ENCODE measurements around the gene SAMHD1.
A peak's percentile ranks its signal among the peaks of the same experiment; 100 is the strongest.

SAMHD1 gene

GRCh38 chr20:36856691-36857635 is 94.5 kb downstream of the SAMHD1 start:
- Histone ChIP-seq H2AK5ac (ENCODE audit: low read length) (no peak overlapping the region), H4K8ac (ENCODE audit: low read depth, low read length) (no peak overlapping the region), H3K36me3 (ENCODE audit: control insufficient read depth in 1 of 2, insufficient read depth in 2 of 2, low read length in 2 of 2) (peaks cover 4% of the 10 kb centered on the region in 2 experiments), H3K4ac (ENCODE audit: low read depth, low read length) (no peak overlapping the region), H2BK5ac (ENCODE audit: low read depth, low read length, poor library complexity) (no peak overlapping the region), H3K27me3 (ENCODE audit: insufficient read depth, low read length) (no peaks in the 10 kb centered on the region), H3K23ac (ENCODE audit: low read length) (no peak overlapping the region), H2AFZ (ENCODE audit: insufficient read depth, low read length, poor library complexity) (no peak overlapping the region), H2BK12ac (ENCODE audit: low read length) (no peak overlapping the region), H3K27ac (ENCODE audit: low read depth, low read length) (no peak overlapping the region), H3K79me2 (ENCODE audit: control insufficient read depth, insufficient read depth, low read length, poor library complexity) (no peaks in the 10 kb centered on the region), H2BK120ac (ENCODE audit: insufficient read depth, low read length, poor library complexity) (no peak overlapping the region), H4K91ac (ENCODE audit: low read depth, low read length) (no peak overlapping the region), H3K9ac (ENCODE audit: low read length) (no peak overlapping the region), H3K14ac (ENCODE audit: low read length) (no peak overlapping the region), H3K79me1 (ENCODE audit: low read length) (no peaks in the 10 kb centered on the region), H3K4me3 (ENCODE audit: low read depth, low read length) (no peak overlapping the region), H4K12ac (ENCODE audit: low read depth, low read length) (no peak overlapping the region), H3K4me2 (ENCODE audit: low read length) (no peak overlapping the region), H3K18ac (ENCODE audit: low read length) (no peak overlapping the region), H3K9me3 (ENCODE audit: insufficient read depth, low read depth, low read length) (no peaks in the 10 kb centered on the region), H3K4me1 (ENCODE audit: control insufficient read depth in 1 of 2, insufficient read depth in 2 of 2, low read length in 2 of 2) (peaks cover 5 to 17% of the 10 kb centered on the region in 2 experiments)
- no CpG with 5 or more reads among the region's 17 CpGs for WGBS (ENCODE audit: extremely low coverage, insufficient coverage, insufficient read length)
- DNase-seq: peak in 1 of 2 donors; percentile 23

- H2BK120ac ChIP-seq (ENCODE audit: insufficient read depth, low read length, poor library complexity): no peak overlapping the region
- H3K27ac ChIP-seq (ENCODE audit: low read depth, low read length): no peak overlapping the region
- H3K4me1 ChIP-seq (ENCODE audit: control insufficient read depth in 1 of 2, insufficient read depth in 2 of 2, low read length in 2 of 2): peaks cover 5 to 11% of the 10 kb centered on the region in 2 experiments
- H4K91ac ChIP-seq (ENCODE audit: low read depth, low read length): no peak overlapping the region
- no peak overlapping the region for H4K8ac ChIP-seq (ENCODE audit: low read depth, low read length)
- H2BK5ac ChIP-seq (ENCODE audit: low read depth, low read length, poor library complexity): no peak overlapping the region
- no peak overlapping the region for H2BK12ac ChIP-seq (ENCODE audit: low read length)
- no peaks in the 10 kb centered on the region for H3K79me1 ChIP-seq (ENCODE audit: low read length)
- WGBS (ENCODE audit: extremely low coverage, insufficient coverage, insufficient read length): no CpG with 5 or more reads among the region's 3 CpGs
- H3K4ac ChIP-seq (ENCODE audit: low read depth, low read length): no peak overlapping the region
- no peak overlapping the region for H3K9ac ChIP-seq (ENCODE audit: low read length)
- no peak overlapping the region for H3K18ac ChIP-seq (ENCODE audit: low read length)
- H3K14ac ChIP-seq (ENCODE audit: low read length): no peak overlapping the region
- H2AK5ac ChIP-seq (ENCODE audit: low read length): no peak overlapping the region
- H3K4me2 ChIP-seq (ENCODE audit: low read length): no peak overlapping the region
- no peaks in the 10 kb centered on the region for H3K9me3 ChIP-seq (ENCODE audit: insufficient read depth, low read depth, low read length)
- H4K12ac ChIP-seq (ENCODE audit: low read depth, low read length): no peak overlapping the region
- DNase-seq: no peak
- no peak overlapping the region for H3K23ac ChIP-seq (ENCODE audit: low read length)
- H3K27me3 ChIP-seq (ENCODE audit: insufficient read depth, low read length): no peaks in the 10 kb centered on the region
- H3K4me3 ChIP-seq (ENCODE audit: low read depth, low read length): no peak overlapping the region
- no peaks in the 10 kb centered on the region for H3K79me2 ChIP-seq (ENCODE audit: control insufficient read depth, insufficient read depth, low read length, poor library complexity)
- no peak overlapping the region for H2AFZ ChIP-seq (ENCODE audit: insufficient read depth, low read length, poor library complexity)
- H3K36me3 ChIP-seq (ENCODE audit: control insufficient read depth in 1 of 2, insufficient read depth in 2 of 2, low read length in 2 of 2): peaks cover 4% of the 10 kb centered on the region in 2 experiments
Observed at GRCh38 chr20:36856195-36856594, 95.3 kb downstream of the SAMHD1 start.

GRCh38 chr20:36855241-36855657 is 96.3 kb downstream of the SAMHD1 start:
- no peak overlapping the region for H3K4me2 ChIP-seq (ENCODE audit: low read length)

GRCh38 chr20:36854348-36855240 is 96.9 kb downstream of the SAMHD1 start:
- Histone ChIP-seq H2BK120ac (ENCODE audit: insufficient read depth, low read length, poor library complexity) (no peak overlapping the region), H3K4me1 (ENCODE audit: control insufficient read depth in 1 of 2, insufficient read depth in 2 of 2, low read length in 2 of 2) (peaks cover 5 to 11% of the 10 kb centered on the region in 2 experiments), H3K23ac (ENCODE audit: low read length) (no peak overlapping the region), H3K27me3 (ENCODE audit: insufficient read depth, low read length) (no peaks in the 10 kb centered on the region), H3K36me3 (ENCODE audit: control insufficient read depth in 1 of 2, insufficient read depth in 2 of 2, low read length in 2 of 2) (peaks cover 2 to 4% of the 10 kb centered on the region in 2 experiments), H3K27ac (ENCODE audit: low read depth, low read length) (no peak overlapping the region), H3K4me3 (ENCODE audit: low read depth, low read length) (no peak overlapping the region), H3K9ac (ENCODE audit: low read length) (no peak overlapping the region), H2BK5ac (ENCODE audit: low read depth, low read length, poor library complexity) (no peak overlapping the region), H2BK12ac (ENCODE audit: low read length) (no peak overlapping the region), H4K91ac (ENCODE audit: low read depth, low read length) (no peak overlapping the region), H3K79me2 (ENCODE audit: control insufficient read depth, insufficient read depth, low read length, poor library complexity) (no peaks in the 10 kb centered on the region), H3K79me1 (ENCODE audit: low read length) (no peaks in the 10 kb centered on the region), H2AFZ (ENCODE audit: insufficient read depth, low read length, poor library complexity) (no peak overlapping the region), H3K18ac (ENCODE audit: low read length) (no peak overlapping the region), H4K8ac (ENCODE audit: low read depth, low read length) (no peak overlapping the region), H4K12ac (ENCODE audit: low read depth, low read length) (no peak overlapping the region), H3K9me3 (ENCODE audit: insufficient read depth, low read depth, low read length) (no peaks in the 10 kb centered on the region), H3K4me2 (ENCODE audit: low read length) (no peak overlapping the region), H3K4ac (ENCODE audit: low read depth, low read length) (no peak overlapping the region), H2AK5ac (ENCODE audit: low read length) (no peak overlapping the region), H3K14ac (ENCODE audit: low read length) (no peak overlapping the region)
- no peak for DNase-seq
- no CpG with 5 or more reads among the region's 21 CpGs for WGBS (ENCODE audit: extremely low coverage, insufficient coverage, insufficient read length)

More at GRCh38 chr20:36855241-36855657, 96.3 kb downstream of the SAMHD1 start:
- Histone ChIP-seq H4K12ac (ENCODE audit: low read depth, low read length) (no peak overlapping the region), H3K14ac (ENCODE audit: low read length) (no peak overlapping the region), H2BK12ac (ENCODE audit: low read length) (no peak overlapping the region), H4K8ac (ENCODE audit: low read depth, low read length) (no peak overlapping the region), H3K9me3 (ENCODE audit: insufficient read depth, low read depth, low read length) (no peaks in the 10 kb centered on the region), H4K91ac (ENCODE audit: low read depth, low read length) (no peak overlapping the region), H3K36me3 (ENCODE audit: control insufficient read depth in 1 of 2, insufficient read depth in 2 of 2, low read length in 2 of 2) (peaks cover 2 to 4% of the 10 kb centered on the region in 2 experiments), H3K27ac (ENCODE audit: low read depth, low read length) (no peak overlapping the region), H3K4me3 (ENCODE audit: low read depth, low read length) (no peak overlapping the region), H2AK5ac (ENCODE audit: low read length) (no peak overlapping the region), H3K23ac (ENCODE audit: low read length) (no peak overlapping the region), H2AFZ (ENCODE audit: insufficient read depth, low read length, poor library complexity) (no peak overlapping the region), H3K27me3 (ENCODE audit: insufficient read depth, low read length) (no peaks in the 10 kb centered on the region), H3K79me1 (ENCODE audit: low read length) (no peaks in the 10 kb centered on the region), H3K79me2 (ENCODE audit: control insufficient read depth, insufficient read depth, low read length, poor library complexity) (no peaks in the 10 kb centered on the region), H3K4ac (ENCODE audit: low read depth, low read length) (no peak overlapping the region), H3K9ac (ENCODE audit: low read length) (no peak overlapping the region), H2BK120ac (ENCODE audit: insufficient read depth, low read length, poor library complexity) (no peak overlapping the region), H3K18ac (ENCODE audit: low read length) (no peak overlapping the region), H2BK5ac (ENCODE audit: low read depth, low read length, poor library complexity) (no peak overlapping the region), H3K4me1 (ENCODE audit: control insufficient read depth in 1 of 2, insufficient read depth in 2 of 2, low read length in 2 of 2) (peaks cover 5 to 11% of the 10 kb centered on the region in 2 experiments)
- WGBS (ENCODE audit: extremely low coverage, insufficient coverage, insufficient read length): no CpG with 5 or more reads among the region's 7 CpGs
- DNase-seq: no peak
